Nephron progenitor cell (in vitro differentiated cells): Measurements from ENCODE around the gene EXPH5.

Experiments
- DNase-seq: peaks from one replicate; pipeline ENCODE4 v3.0.0; 2021
- H3K27ac Mint-ChIP-seq: 2 replicates; pipeline ENCODE4 v1.8.0; 2021; ENCODE audit warnings: mild to moderate bottlenecking, moderate library complexity, mixed read lengths
- H3K27me3 Mint-ChIP-seq: 2 replicates; pipeline ENCODE4 v1.8.0; 2021; ENCODE audit warnings: mild to moderate bottlenecking, low read depth, mixed read lengths; ENCODE audit not compliant: poor library complexity
- H3K36me3 Mint-ChIP-seq: 2 replicates; pipeline ENCODE4 v1.8.0; 2021; ENCODE audit warnings: low read depth, mixed read lengths
- H3K4me1 Mint-ChIP-seq: 2 replicates; pipeline ENCODE4 v1.8.0; 2021; ENCODE audit warnings: mixed read lengths
- H3K4me3 Mint-ChIP-seq: 2 replicates; pipeline ENCODE4 v1.8.0; 2021; ENCODE audit warnings: mild to moderate bottlenecking, moderate library complexity, mixed read lengths
- H3K9me3 Mint-ChIP-seq: 2 replicates; pipeline ENCODE4 v1.8.0; 2021; ENCODE audit warnings: mild to moderate bottlenecking, moderate library complexity, mixed read lengths
- CTCF ChIP-seq: fragments of 200-600 bp; sonication (generic); IDR thresholded peaks from 2 replicates; pipeline ENCODE4 v1.5.0; 2021; ENCODE audit warnings: antibody characterized with exemption

The EXPH5 gene

GRCh38 chr11:108498046-108498815, 95.3 kb downstream of the EXPH5 start, which contains the start of gene POGLUT3:
TSS of gene POGLUT3 (minus strand) at chr11:108498384. CDS start at chr11:108498366, 18 bp downstream.
- peak; percentile 85 for DNase-seq
- H3K36me3 Mint-ChIP-seq: peaks cover 14% of the 10 kb centered on the region
- H3K4me3 Mint-ChIP-seq: peak within 1 kb of the TSS; percentile 95

GRCh38 chr11:108497317-108498045, 96.1 kb downstream of the EXPH5 start:
- no peak for TF ChIP-seq CTCF
- peak; percentile 68 for DNase-seq
- H3K9me3 Mint-ChIP-seq: no peaks in the 10 kb centered on the region
- peaks cover 2% of the 10 kb centered on the region for H3K27me3 Mint-ChIP-seq
- peak overlapping the region; percentile 95 for H3K4me3 Mint-ChIP-seq
- peaks cover 14% of the 10 kb centered on the region for H3K36me3 Mint-ChIP-seq
- H3K27ac Mint-ChIP-seq: peak overlapping the region; percentile 99
- peaks cover 52% of the 10 kb centered on the region for H3K4me1 Mint-ChIP-seq

More at GRCh38 chr11:108498046-108498815, 95.3 kb downstream of the EXPH5 start, which contains the start of gene POGLUT3:
- H3K27ac Mint-ChIP-seq: peak within 1 kb of the TSS; percentile 99
- TF ChIP-seq CTCF: no peak
- H3K27me3 Mint-ChIP-seq: peaks cover 2% of the 10 kb centered on the region
- peaks cover 52% of the 10 kb centered on the region for H3K4me1 Mint-ChIP-seq
- H3K9me3 Mint-ChIP-seq: no peaks in the 10 kb centered on the region

- Mint-ChIP-seq H3K27ac (peak overlapping the region; percentile 99), H3K4me1 (peaks cover 52% of the 10 kb centered on the region), H3K4me3 (peak overlapping the region; percentile 95), H3K9me3 (no peaks in the 10 kb centered on the region), H3K36me3 (peaks cover 18% of the 10 kb centered on the region), H3K27me3 (peaks cover 2% of the 10 kb centered on the region)
- DNase-seq: no peak
- no peak for TF ChIP-seq CTCF
Observed at GRCh38 chr11:108496643-108497256, 96.8 kb downstream of the EXPH5 start.

- DNase-seq: no peak
- no peaks in the 10 kb centered on the region for H3K9me3 Mint-ChIP-seq
- H3K27me3 Mint-ChIP-seq: no peaks in the 10 kb centered on the region
- peaks cover 39% of the 10 kb centered on the region for H3K4me1 Mint-ChIP-seq
- no peak for TF ChIP-seq CTCF
- H3K36me3 Mint-ChIP-seq: peaks cover 20% of the 10 kb centered on the region
- H3K27ac Mint-ChIP-seq: no peak overlapping the region
- no peak overlapping the region for H3K4me3 Mint-ChIP-seq
Observed at GRCh38 chr11:108495326-108495725, 98.2 kb downstream of the EXPH5 start.

- TF ChIP-seq CTCF: no peak
- Mint-ChIP-seq H3K27me3 (no peaks in the 10 kb centered on the region), H3K36me3 (peaks cover 24% of the 10 kb centered on the region), H3K4me1 (peaks cover 28% of the 10 kb centered on the region), H3K27ac (peak overlapping the region; percentile 49), H3K9me3 (no peaks in the 10 kb centered on the region), H3K4me3 (no peak overlapping the region)
- DNase-seq: no peak
Observed at GRCh38 chr11:108494182-108494581, 99.4 kb downstream of the EXPH5 start.
